ENCODE data around the gene KRT78.
A peak's percentile ranks its signal among the peaks of the same experiment; 100 is the strongest.

KRT78 gene

DNA sequence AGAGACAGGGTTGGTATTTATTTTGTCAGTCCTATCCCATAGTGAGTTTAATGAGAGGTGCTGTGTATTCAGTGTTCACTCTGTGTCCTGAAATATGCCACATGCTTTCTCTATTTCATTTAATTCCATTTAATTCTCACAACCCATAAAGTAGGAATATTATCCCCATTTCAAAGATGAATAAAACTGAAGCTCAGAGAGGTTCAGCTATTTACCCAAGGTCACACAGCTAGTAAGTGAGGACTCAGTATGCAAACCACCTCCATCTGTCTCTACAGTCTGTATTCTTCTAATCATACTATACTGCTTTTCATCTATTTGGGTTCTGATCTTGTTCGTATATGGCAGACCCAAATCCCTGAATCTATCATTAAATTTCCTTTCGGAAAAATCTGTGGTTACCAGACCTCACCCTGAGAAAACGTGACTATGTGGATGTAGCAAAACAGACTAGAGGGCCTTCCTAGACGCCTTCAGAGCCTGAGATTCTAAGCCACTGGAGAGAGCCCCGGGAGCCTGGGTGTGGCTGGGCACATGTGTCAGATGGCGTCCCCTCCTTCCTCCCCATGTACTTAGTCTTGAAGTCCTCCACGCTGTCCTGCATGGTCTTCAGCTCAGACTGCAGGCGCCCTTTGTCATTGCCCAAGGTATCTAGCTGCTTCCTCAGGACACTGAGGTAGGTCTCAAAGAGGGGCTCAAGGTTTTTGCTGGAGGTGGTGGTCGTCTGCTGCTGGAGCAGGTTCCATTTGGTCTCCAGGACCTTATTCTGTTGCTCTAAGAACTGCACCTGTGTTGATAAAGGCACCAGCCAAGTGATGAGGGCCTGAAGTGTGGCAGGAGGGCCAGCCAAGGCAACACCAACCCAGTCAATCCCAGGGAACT lies 37.4 kb downstream of the KRT78 start:
- DNase-seq = no peak

GRCh38 chr12:52810554-52810953 lies 38.2 kb downstream of the KRT78 start:
- no peak for DNase-seq

- DNase-seq = no peak
Measured at GRCh38 chr12:52809166-52809565, 39.6 kb downstream of the KRT78 start.

- no peak for DNase-seq
Measured at GRCh38 chr12:52808573-52809160, 40.1 kb downstream of the KRT78 start.

GRCh38 chr12:52807544-52808470 lies 41.0 kb downstream of the KRT78 start:
- DNase-seq = no peak

DNA sequence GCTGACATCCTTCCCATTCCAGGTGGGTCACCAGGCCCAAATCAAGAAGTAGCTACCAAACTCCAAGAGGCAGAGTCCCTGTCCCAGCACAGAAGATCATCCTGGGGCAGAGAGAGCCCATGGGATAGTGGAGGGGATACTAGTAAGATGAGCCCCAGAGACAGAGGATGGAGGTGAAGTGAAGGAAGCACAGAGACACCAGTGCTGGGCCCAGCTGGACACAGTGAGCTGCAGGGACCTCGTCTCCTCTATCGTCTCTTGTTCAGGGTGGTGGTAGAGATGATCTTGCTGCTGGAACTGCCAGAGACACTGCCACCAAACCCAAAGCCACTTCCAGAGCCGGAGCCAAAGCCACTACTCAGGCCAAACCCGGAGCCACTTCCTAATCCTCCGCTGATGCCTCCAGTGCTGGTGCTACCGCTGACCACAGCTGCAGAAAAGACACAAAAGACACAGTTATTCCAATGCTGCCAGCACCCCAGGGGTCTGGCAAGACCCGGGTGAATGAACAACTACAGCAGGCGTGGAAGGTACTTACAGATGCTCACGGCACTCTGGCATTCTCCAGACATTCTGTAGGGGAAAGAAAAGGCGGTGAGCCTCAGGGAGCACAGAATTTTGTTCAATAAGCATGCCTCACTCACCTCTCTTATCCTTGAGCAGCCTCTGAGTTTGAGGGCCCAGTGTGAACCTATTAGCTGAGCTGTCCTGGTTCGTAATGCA lies 41.8 kb downstream of the KRT78 start:
- no peak for DNase-seq

GRCh38 chr12:52806169-52806811 lies 42.5 kb downstream of the KRT78 start:
- DNase-seq = no peak

GRCh38 chr12:52805739-52806138 lies 43.1 kb downstream of the KRT78 start:
- no peak for DNase-seq

DNA sequence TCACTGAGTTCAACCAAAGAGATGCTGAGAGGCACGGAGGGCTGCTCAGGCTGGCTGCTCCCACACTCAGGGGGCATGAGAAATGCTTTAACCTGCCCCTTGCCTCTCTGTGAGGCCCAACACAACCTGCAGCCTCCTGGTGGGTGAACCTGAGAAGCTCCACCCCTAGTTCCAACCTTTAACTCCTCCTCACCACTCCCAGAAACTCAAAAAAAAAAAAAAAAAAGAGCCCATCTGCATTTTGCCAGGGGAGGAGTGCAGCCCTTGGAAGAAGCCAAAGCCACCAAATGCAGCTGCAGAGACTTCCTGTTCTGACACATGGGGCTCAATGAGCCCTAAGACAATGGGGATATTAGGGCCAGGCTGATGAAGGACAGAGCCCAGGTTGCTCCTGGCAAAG lies 43.8 kb downstream of the KRT78 start:
- no peak for DNase-seq

- DNase-seq = no peak
Measured at GRCh38 chr12:52802442-52802841, 46.4 kb downstream of the KRT78 start.

DNA sequence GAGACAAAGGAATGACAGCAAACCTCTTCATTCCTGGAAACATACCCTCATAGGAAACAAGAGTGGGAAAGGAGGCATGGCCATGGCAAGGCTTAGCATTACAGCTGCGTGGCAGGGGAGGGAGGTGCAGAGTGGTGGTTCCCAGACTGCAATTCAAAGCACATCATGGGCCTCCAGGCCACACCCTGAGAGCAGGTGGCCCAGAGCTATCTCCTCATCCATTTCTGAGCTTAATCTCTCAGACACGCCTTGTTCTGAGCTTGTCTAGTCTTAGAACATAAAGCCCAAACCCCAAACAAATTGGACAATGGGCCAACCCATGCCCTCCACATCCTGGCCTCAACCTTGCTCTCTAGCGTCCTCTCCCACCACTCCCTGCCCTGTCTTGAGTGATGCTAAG lies 47.0 kb downstream of the KRT78 start:
- no peak for DNase-seq

DNA sequence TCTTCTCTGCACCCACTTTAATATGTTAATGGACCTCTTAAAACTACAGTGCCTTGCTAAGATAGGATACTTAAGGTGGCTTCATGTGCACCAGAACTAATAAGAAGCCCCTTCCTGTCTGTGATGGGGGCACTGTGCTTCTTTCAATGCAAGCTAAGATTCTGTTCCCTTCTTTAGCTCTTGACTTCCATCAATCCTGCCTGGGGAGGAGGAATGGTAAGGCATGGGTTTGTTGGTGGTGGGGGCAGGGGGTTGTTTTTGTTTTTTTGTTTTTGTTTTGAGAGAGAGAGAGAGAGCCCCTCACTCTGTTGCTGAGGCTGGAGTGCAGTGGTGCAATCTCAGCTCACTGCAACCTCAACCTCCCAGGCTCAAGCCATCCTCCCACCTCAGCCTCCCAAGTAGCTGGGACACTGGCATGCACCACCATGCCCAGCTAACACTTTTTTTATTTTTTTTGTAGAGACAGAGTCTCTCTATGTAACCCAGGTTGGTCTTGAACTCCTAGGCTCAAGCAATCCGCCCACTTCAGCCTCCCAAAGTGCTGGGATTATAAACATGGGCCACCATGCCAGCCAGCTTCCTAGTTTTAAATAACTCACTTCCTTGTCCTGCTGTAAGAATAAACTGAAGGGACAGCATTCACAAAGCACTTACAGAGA lies 48.4 kb downstream of the KRT78 start:
- DNase-seq = peak in 1 of 2 donors; percentile 27

DNA sequence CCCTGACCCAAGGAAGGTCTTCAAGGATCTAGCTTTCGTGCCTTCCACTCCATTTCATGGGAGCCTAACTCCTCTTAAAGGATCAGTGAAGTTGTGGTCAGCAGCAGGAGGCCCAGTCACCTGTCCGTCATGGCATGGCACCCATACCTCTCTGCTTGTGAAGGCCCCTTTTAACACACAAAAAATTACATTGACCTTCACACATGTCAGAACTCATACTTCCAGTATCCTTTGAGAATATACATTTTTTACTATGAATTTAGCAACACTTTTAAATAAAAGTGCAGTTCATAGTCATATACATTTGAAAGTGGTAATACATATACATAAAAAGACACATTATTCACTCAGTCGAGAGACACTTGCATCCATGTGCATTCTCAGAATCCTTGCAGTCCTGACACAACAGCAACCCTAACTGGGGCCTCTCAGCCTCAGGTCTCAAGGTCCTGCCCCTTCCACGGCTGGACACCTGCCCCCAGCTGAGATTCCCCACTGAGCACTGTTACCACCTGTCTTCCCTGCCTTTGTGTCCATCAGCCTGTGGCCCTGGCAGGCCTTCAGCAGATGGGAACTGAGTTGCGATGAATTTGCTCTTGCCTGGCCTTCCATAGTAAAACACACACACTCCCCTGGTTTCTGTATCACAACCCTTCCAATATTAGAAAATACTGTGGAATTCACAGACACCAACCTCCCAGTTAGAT lies 49.1 kb downstream of the KRT78 start:
- DNase-seq = no peak

DNA sequence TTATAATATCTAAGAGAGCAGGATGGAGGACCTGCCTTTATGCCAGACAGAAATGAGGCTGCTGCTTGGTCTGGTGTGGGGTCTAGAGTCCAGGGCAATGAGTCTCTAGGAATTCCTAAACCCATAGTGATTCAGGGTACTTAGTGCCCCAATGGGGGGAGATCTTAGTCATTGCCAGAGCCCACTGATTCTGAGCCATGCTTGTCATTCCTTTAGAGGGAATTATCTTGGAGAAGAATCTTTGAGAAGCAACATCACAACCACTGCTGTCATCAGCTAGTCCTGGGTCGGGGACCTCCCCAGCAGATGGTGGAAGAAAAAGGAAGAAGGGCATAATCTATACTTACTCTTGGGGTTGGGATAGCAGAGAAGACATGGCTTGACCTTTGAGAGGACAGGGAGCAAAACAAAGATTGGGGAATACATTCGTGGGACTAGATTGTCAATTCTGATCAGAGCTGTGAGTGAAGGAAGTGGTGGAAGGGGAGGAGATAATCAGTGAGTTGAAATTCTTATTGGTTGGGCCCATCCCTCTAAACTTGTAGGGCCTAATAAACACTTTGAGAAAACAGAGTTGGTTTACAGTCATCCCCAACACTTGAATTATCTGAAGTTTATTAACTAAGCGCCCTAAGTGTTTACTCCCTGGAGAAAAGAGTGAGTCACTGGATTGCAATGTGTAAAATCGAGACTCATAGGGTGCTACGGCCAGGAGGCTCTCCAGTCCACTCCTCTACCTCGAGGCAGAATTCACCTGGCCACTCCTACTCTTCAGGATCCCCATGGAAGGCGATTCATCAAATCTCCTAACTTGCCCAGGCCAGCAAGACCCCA lies 49.9 kb downstream of the KRT78 start:
- no peak for DNase-seq

- DNase-seq = no peak
Measured at GRCh38 chr12:52798003-52798670, 50.7 kb downstream of the KRT78 start.

DNA sequence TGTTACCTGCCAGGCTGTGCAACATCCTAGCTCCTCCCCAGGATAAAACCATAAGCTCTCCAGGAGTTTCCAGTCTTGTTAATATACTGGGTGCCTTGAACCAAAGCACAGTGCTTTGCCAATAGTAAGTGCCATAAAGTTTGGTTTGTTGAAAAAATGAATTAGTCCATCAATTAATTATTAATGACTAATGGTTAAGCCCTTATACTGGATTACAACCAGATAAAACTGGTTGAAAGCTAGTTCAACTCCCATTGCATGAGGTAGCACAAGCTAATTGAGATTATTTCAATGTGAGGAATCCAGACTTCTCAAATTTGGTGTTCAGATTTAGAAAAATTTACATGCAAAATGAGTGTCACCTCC lies 51.3 kb downstream of the KRT78 start:
- no peak for DNase-seq

DNA sequence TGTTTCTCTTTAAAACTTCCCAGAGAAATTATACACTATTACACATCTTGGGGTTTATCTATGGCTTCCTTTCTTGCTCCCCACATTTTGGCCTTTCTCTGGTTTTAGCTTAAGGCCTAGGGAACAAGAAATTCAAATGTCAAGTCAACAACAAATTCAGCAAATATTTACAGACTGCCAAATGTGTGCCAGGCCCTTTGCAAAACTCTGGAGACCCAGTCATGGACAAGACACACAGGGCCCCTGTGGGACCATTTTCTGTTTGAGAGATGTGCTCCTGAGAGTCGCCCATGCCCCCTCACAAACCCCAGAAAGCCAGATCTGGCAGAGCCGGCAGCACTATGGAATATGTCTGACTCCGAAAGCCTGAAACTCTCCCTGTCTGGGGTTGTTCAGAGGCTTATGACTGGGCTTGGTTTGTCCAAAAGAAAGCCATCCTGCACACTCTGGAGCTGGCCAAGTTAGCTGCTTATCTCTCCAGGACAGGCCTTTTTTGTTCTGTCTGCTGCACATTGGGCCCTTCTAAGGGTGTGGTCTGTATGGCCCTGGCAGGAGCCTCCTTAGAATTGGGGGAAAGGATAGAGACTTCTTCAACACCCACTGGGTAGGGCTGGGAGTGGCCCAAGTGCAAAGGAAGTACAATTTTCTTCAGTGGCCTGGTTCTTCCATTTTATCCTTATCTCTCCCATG lies 51.8 kb downstream of the KRT78 start:
- DNase-seq = no peak

- no peak for DNase-seq
Measured at GRCh38 chr12:52796429-52796794, 52.4 kb downstream of the KRT78 start.

Data from inflammatory macrophage (primary cell).